SKM-1 treated with dmso at 0.1 percent for 144 hours (cell line): ENCODE measurements around the gene PTMA.
"Not testable (repeated sequence)": the region's sequence is repeated elsewhere in the genome, so short reads cannot be mapped to it uniquely, and the experiment has no call there.

Experiments used
- DNase-seq: peaks from one replicate; lab custom pipeline; 2025; ENCODE audit not compliant: unreplicated experiment; lab: John Stamatoyannopoulos, UW

Gene PTMA

DNA sequence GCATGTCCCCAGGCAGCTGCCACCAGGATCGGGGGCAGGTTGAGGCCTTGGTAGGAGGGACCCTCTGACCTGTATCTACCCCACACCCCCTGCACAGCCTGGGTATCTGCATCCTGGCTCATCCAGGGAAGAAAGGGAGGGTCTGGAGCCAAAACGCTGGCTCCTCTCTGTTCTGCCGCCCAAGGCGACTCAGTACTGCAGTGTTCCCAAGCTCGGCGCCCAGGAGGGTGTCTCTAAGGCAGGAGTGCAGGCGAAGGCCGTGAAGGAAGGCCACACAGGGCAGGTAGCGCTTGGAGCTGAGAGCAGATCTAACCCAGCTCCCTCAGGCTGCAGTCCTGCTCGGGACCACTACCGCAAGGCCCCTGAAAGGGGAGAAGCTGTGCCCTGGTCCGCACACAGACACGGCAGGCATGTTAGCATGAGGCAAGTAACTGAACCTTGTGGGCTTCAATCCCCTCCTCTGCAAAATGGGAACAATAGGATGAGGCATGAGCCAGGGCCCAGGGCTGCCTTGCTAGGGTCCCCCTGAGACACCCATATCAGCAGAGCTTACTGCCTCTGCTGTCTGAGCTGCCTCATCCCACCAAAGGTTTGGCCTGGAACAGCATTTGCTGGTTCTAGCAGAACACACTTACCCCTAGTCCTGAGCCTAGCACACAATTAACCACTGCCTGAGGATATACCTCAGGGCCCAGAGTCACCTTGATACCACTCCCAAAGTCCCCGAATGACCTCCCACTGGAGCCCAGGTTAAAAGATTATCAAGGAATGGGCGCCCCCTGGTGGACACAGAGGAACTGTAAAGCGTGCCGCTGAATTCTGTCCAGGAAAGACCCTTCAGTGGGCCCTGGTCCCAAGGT lies 6.5 kb downstream of the PTMA start:
- DNase-seq = peak; percentile 47

DNA sequence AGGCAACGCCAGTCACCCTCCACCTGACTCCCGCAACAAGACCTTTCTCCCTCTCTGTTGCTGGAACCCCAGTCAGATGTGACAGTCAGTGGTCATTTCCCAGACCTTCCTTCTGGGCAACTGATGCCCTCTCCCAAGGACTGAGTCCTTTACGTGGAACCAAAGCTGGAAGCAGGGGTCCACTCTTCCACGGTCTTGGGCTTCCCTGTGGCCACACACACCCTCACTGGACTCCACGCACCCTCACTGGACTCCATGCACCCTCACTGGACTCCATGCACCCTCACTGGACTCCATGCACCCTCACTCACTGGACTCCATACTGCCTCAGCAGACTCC lies 7.1 kb downstream of the PTMA start:
- no peak for DNase-seq

DNA sequence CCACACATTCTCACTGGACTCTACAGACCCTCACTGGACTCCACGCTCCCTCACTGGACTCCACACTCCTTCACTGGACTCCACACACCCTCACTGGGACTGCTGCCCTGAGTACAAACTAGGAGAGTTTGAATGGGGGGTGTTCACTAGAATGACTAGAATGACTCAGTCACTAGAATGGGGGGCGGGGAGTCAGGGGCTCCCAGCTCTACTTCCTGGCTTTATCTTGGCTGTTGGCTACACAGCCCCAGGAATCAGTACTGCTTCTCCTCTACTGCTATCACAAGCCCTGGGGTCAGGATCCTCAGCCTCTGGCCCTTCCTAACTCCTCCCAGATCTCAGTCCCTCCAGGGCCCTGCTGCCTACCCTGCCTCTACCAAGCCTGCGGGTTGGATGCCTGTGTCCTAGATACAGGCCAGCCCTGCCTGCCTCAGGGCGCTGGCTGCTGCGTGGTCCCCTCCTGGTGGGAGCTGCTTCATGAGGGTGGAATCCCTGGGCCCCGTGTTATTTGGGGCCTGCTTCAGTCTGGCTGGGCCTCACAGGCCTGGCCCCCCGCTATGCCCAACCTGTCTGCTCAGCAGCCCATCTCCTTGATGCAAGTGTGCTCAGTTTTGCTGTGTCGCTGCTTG lies 7.8 kb downstream of the PTMA start:
- DNase-seq = no peak

DNA sequence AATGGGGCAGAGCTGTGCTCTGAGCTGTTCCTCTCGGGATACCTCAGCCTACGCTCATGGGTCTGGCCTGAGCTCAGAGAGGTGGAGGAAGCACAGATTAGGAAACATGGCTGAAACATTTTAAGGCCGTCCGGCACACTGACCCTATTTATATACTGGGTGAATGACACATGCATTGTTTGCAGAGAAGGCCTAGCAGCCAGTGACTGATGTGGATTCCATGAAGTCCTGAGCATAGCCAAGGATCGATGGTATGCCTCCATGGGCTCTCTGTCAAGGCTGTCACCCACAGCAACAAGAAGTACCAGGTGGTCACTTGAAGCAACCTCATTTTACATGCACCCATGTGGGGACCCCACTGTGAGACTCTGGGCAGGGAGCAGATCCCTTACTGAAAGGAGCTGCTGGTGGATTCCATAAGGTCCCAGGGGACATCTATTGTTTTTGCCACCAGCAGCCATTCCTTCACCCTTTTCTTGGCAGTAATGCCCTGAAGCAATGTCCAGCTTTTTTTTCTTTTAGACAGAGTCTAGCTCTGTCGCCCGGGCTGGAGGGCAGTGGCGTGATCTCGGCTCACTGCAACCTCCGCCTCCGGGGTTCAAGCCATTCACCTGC lies 8.4 kb downstream of the PTMA start:
- DNase-seq = no peak

DNA sequence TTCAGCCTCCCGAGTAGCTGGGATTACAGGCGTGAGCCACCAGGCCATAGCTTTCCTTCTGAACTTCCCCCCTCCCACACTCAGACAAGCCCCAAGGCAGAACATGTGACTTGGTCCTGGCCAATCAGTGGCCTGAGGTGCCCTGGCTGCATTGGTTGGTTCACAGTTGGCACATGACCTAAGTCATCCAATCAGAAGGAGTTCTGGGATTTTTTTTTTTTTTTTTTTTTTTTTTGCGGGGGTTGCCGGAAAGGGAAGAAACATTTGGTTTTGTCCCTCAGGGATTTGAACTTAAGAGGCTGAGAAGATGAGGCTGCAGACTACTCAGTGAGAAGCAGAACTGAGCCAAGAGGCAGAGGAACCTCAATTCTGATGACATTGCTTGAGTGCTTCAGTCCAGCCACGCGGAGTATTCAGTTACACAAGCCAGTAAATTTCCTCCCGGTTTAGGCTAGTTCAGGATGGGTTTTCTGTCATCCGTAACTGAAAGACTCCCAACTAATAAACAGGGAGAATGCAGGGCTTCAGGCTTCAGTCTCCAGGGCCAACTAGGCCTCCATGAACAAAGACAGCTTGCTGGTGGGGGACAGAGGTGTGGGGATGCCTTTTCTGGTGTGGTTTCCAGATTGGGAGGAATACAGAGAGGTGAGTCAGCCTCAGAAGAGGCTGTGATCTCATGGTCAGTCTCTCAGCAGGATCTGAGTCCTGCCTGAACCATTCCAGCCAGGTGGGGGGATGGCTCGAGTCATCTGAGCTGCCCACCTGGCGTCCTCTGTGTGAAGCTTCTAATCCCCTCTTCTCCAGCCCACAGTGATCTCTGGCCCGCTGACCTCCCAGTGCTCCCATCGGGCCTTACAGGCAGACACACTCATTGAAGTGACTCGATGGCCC lies 9.2 kb downstream of the PTMA start:
- DNase-seq = peak; percentile 97

DNA sequence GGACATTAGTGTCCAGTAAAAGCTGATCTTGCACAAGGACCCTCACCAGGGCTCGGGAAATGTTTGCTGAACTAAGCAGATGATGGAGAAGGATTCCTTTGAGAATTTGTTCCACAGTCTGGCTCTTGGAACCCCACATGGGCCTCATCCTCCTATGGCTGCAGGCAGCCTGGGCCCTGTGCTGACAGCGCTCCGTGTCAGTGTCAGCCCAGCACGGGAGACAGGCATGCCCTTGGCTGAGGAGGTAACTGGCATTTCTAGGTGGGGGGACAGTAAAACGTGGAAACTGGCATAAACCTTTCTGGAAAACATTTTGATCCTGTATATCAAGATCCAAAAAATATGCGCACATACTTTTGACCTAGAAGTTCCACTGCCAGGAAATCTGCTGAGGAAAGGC lies 10.5 kb downstream of the PTMA start:
- DNase-seq = no peak

DNA sequence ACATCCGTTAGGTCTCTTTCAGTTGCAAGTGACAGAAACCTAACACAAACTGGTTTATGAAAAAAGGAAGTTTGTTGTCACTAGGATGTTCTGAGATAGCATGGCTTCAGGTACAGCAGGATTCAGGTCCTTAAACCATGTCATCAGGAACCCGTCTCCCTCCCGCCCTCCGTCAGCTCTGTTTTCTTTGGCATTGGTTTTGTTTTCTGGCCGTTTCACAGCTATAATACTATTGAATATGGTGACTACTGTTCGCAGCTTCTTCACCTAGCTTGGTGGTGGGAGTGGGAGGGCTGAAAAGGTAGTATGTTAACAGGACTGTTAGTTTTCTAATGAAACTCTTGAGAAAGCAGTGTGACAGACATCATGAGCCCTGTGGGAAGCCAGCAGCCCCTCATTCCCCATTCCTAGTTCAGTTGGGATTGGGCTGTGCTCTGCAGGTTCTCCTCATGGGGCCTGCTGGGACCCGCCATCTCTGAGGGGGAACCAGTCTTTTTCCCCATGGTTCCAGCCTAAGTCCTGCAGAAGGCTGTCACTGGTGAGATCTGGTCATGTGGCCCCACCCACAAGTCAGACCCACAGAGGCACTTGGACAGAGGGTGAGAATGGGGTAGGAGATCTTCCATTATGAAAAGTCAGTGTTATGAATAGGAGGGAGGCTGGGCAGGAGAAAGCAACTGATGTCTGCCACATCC lies 12.1 kb downstream of the PTMA start:
- no peak for DNase-seq

DNA sequence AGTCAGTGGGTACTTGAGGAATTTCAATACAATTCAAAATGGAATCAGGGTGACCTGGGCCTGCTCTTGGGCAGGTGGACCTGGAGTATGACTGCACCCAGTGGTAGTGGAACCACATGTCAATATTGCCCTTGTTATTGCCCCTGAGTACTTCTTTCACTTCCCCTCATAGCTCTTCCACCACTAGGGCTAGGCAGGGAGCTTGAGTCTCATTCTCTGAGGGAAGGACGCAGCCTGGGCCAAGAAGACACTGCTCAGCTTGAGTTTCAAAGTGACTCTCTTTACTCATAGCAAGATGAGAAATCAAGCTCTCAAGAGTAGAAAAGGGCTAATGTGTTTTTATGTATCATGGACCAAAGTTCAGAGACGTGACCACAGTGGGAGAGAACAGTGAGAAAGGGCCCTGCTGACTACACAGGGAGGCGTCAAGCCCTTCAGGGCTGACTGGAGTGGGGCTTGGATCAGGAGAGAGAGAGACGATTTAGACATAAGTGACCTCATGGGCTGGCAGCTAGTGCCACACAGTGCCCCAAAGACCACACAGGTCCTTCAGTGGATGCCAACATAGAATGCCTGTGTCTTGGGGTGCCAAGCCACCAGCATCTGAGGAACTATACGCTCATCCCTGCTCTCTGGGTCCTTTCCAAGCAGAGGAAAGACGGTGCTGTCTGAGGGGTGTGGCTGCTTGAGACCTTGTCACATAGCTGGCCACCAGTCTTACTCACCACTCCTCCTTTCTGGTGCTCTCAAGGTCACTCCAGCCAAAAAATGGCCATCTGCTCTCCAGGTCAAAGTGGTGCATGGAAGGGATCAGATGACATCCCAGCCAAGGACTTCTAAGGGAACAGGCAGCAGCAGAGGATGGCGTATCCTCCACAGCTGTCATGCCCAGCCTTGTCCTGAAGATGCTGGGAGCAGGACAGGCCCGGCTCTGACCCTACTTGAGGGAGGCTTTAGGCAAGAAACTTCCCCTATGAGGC lies 13.0 kb downstream of the PTMA start:
- DNase-seq = peak; percentile 28

DNA sequence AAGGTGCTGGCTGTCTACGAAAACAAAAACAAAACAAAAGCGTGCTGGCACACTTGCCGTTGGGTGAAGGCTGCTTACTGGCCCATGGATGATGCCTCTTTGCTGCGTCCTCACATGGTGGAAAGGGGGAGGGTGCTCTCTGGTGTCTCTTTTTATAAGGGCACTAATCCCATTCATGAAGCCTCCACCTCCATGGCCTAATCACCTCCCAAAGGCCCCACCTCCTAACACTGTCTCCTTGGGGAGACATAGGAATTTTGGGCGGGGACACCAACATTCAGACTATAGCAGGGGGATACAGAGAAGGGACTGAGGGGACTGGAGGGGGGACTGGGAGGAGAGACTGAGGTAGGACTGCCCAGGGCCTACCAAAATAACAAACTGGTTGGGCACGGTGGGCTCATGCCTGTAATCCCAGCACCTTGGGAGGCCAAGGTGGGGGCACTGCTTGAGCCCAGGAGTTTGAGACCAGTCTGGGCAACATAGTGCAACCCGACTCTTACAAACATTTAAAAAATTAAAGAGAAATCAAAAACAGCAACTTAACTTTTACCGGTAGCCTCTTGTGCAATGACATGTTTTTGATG lies 14.5 kb downstream of the PTMA start:
- DNase-seq = no peak

DNA sequence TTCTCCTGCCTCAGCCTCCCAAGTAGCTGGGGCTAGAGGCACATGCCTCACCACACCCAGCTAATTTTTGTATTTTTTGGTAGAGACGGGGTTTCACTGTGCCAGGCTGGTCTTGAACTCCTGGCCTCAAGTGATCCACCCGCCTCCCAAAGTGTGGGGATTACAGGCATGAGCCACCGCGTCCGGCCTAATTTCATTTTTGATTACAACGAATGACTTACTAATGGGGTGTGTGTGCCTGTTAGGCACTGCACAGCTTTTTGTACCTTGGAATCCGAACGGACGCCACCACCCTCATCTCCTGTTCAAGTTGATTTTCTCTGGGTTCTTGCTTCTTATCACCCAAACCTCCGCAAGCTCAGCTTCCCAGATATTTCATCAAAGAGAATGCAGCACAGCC lies 17.2 kb downstream of the PTMA start:
- DNase-seq = no peak

DNA sequence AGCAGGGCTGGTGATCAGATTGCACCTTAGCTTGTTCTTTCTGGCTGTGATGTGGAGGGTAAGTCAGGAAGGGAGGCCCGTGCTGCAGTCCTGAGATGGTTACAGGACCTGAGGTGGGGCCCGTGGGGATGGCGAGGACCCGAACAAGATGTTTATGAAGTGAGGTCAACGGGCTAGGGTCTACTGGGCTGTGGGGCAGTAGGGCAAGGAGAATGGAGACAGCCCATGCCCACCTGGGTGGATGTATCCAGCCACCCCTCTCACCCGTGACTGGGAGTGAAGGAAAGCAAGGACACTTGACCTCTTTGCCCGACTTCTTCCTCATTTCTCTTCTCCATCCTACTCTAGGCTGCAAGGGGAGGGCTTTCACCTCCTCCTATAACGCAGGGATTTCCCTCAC lies 18.0 kb downstream of the PTMA start:
- DNase-seq = no peak

DNA sequence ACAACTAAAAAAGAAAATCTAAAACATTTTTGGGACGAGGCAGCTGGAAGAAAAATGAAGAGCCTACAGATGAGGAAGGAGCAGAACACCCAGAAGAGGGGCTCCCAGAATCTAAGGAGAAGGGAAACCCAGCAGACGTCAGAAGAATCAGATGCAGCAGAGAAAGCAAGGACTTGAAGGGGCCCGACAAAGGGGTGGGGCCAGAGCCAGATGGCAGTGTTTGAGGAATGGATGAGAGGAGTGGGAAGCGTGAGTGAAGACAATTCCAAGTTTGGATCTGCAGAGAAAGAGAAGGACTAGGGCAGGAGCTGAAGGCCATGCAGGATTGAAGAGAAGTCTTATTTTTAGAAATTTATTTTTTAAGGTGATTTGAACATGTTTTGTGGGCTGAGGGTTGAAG lies 19.3 kb downstream of the PTMA start:
- no peak for DNase-seq

DNA sequence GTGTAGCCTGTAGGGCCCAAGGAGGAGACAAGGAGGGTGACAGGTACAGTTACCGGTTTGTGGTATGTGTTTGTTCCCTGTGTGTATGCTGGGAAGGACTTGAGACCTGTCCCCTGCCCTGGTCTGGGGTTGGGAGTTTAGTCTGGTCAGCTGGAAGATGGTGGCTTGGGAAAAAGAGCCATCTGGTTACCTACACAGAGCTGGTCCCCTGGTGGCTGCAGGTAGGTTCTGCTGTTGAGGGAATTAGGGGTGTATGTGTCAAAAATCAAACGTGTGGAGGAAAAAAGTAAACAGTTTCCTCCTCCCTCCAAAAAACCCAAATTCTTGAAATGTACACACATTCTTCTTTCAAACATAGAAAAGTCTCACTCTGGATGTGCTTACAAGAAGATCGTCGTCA lies 24.3 kb downstream of the PTMA start:
- DNase-seq = no peak

DNA sequence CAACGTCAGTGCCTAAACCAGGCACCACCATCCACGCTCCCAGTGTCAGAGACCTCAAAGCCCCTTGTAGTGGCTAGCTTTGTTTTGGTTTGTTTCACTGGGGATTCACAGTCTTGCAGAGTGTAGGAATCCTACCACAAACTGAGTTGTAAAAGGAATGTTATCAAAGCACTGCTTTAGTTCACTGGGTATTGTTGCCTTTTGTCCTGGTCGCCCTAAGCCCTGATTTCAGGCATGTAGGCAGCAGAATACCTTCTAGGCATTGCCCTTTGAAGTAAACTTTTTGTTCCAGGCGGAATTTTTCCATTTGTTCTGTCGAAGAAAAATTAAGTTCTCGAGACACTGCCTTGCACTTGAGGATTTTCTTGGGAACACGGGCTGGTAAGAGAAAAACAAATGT lies 29.4 kb downstream of the PTMA start:
- DNase-seq = no peak

DNA sequence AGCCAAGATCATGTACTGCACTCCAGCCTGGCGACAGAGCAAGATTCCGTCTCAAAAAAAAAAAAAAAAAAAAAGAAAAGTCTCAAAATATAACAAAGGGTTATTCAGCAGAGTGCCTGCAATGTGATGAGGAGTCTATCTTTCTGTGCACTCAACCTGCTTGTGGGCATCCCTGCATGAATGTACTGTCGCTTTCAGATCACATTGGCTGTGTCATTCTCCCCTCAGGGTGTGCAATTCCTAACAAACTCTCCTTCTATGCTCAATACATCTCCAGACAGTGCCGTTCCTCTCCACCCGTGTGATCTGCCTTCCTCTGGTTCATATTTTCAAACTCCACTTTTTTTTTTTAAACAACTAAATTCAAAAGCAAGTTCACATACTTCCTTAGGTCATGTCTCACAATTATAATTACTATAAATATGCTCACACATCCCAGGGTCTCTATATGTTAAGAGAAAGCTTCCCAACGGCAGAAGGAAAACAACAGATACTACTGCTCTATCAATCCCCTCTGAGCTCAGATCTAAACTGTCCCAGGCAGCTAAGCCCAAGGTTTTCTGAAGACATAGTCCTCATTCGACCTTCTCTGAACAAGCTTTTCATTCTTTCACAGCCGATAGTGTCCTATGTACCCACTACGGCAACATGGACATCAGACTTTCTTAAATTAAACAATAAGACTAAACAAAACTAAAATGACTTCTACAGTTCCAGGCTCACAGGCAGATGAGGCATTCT lies 35.2 kb downstream of the PTMA start:
- no peak for DNase-seq

DNA sequence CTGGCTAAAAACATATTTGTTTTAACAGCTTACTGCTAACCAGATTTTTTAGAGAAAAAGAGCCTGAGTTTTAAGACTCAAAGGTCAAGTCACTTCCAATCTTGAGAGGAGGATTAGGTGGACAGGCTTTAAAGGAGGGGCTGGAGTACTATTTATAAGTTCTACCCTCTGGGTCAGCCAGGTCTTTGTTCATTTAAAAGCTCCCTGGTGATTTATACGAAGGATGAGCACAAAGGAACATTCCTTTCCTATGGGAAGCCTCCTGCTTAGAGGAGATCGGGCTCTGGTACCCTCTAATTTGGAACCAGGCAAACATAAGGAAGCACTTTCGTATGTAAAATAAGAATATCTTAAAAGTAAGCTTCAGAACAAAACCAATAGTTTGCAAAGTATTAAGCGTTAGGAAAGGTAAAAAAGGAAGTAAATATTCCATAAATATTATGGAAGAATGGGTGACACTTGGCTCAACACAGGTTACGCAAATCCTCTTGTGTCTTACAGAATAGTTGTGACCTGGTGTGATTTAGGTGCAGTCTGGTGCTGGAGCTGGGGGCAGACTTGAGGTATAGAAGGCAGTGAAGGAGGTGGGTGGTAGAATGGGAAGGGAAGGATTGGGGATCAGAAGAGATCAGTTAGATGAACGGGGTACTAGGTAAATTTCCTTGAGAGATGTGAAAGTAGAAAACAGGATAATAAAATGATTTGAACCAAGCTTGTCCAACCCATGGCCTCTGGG lies 37.1 kb downstream of the PTMA start:
- DNase-seq = no peak

DNA sequence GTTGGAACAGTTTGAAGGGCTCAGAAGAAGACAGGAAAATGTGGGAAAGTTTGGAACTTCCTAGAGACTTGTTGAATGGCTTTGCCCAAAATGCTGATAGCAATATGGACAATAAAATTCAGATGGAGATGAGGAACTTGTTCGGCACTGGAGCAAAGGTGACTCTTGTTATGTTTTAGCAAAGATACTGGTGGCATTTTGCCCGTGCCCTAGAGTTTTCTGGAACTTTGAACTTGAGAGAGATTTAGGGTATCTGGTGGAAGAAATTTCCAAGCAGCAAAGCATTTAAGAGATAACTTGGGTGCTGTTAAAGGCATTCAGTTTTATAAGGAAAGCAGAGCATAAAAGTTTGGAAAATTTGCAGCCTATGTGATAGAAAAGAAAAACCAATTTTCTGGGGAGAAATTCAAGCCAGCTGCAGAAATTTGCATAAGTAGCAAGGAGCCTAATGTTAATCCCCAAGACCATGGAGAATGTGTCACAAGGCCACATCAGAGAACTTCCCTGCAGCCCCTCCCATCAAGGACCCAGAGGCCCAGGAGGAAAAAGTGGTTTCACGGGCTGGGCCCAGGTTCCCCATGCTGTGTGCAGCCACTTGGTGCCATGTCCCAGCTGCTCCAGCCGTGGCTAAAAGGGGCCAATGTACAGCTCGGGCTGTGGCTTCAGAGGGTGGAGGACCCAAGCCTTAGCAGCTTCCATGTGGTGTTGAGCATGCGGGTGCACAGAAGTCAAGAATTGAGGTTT lies 40.0 kb downstream of the PTMA start:
- not testable (repeated sequence) for DNase-seq
